Middle frontal gyrus (tissue), 1 donor: ENCODE measurements around the gene NCLN.
"Not testable (repeated sequence)": the region's sequence is repeated elsewhere in the genome, so short reads cannot be mapped to it uniquely, and the experiment has no call there.

Source experiments
- DNase-seq: peaks from one replicate; pipeline ENCODE4 v3.0.0-alpha.2; 2015; ENCODE audit warnings: low spot score; ENCODE audit errors: extremely low spot score

Gene NCLN

DNA sequence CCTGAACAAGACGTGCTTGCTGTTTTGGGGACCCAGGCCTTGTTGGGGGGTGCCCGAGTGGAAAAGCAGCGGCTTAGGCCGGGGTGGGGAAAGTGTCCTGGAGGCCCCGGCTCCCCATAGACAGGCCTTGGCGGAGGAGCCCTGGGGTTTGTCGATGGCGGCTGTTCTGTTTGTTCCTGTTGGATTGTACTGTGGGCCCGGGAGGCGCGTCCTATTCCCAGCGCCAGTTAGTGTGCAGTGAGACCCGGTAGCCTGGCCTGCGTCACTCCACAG is 11.1 kb downstream of the NCLN start:
- DNase-seq = no peak

DNA sequence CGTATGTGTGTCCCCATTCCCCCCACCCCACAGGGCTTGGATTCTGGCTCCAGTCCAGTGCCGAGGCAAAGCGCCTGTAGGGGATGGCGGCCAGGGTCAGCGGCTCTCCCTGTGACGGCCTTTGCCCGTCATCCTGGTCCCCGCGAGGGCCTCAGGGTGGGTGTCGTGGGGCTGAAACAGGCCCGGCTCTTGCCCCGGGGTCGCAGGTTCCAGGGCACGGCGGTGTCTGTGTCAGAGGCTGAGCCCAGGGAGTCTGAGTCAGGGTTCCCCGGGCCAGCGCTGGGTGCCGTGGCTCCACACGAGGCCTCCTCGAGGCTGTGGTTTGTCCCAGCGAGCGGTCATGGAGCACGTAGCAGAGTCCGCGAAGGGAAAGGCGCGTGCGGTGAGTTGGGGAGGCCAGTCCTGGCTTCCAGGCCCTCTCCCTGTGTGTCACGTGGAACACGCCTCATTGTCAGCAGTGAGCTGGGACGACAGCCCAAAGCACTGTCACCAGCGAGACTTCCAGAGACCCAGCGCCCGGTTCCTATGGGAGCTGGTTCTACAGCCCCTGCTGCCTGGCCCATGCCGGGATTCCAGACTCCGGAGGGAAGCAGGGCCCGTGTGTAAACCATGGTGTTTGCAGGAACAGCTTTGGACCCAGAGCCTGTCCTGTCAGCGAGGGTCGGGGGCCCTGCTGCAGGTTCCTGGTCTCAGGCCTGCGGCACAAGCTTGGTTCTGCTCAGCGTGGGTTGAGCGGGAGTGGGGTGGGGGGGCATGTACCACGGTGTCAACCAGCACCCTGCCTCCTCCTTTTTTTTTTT is 13.4 kb downstream of the NCLN start:
- DNase-seq = no peak

GRCh38 chr19:3201072-3201700 is 15.5 kb downstream of the NCLN start:
- DNase-seq = no peak

DNA sequence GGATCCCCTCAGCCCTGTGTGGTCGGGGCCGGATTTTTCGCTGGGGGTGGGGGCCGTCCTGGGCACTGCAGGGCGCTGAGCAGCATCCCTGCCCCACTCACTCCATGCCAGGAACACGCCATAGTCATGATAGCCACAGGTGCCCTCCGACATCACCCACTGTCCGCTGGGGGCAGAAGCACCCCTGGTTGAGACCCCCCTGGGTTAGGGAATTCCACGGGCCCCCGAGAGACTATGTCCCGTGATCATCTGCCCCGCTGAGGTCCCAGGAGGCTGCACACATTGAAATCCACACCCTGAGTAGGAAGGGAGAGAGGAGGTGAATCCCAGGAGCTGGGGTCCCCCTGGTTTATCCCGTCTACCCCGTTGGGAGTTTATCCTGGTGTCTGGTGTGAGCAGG is 16.2 kb downstream of the NCLN start:
- DNase-seq = no peak

GRCh38 chr19:3202346-3202745 is 16.6 kb downstream of the NCLN start:
- DNase-seq = no peak

DNA sequence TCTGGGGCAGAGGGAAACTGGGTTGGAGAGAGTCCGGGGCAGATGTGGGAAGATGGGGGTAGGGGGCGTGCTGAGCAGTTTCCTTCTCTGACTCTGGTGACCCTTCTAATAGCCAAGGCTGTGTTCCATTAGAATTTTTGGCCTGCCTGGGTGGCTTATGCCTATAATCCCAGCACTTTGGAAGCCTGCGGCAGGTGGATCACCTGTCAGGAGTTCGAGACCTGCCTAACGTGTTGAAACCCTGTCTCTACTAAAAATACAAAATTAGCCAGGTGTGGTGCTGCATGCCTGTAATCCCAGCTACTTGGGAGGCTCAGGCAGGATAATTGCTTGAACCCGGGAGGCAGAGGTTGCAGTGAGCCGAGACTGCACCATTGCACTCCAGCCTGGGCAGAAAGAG is 17.2 kb downstream of the NCLN start:
- not testable (repeated sequence) for DNase-seq

DNA sequence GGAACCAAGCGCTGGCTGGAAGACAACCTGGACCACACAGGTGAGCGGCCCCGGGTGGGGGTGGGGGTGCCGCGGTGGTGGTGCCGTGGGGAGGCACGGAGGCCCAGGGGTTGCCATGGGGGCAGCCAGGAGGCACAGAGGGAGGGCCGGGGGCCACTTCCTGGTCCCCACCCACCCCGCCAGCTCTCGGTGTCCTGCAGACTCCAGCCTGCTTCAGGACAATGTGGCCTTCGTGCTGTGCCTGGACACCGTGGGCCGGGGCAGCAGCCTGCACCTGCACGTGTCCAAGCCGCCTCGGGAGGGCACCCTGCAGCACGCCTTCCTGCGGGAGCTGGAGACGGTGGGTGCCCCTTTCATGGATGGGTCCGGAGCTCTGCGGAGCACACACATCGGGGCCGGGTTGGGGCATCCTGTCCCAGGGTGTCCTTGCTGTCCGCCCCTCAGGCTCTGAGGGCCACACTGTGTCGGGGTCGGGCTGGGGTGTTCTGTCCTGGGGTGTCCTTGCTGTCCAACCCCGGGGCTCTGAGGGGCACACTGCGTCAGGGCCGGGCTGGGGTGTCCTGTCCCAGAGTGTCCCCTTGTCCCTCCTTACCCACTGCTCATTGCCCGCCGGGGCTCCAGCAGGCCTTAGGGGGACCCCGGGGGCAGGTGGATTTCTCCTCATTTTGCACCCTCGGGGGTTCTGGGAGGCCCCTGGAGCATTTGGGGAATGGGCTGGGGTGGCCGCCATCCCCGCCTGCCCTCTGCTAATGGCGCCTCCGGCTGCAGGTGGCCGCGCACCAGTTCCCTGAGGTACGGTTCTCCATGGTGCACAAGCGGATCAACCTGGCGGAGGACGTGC is 18.3 kb downstream of the NCLN start:
- no peak for DNase-seq

- no peak for DNase-seq
Observed at GRCh38 chr19:3204646-3205275, 19.0 kb downstream of the NCLN start.

DNA sequence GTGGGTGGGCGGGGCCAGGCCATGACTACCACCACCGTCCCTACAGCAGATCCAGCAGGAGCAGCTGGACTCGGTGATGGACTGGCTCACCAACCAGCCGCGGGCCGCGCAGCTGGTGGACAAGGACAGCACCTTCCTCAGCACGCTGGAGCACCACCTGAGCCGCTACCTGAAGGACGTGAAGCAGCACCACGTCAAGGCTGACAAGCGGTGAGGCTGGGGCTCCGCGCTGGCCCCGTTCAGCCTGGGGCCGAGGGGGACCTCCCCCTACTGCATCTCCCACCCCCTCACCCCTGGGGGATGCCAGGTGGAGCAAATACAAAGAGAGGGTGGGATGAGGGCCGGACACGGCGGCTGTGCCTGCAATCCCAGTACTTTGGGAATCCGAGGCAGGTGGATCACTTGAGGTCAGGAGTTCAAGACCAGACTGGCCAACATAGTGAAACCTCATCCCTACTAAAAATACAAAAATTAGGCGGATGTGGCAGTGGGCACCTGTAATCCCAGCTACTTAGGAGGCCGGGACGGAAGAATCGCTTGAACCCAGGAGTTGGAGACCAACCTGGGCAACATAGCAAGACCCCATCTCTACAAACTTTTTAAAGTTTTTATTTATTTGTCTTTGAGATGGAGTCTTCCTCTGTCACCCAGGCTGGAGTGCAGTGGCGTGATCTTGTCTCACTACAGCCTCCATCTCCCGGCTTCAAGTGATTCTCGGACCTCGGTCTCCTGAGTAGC is 20.7 kb downstream of the NCLN start:
- DNase-seq = no peak

- DNase-seq = no peak
Observed at GRCh38 chr19:3207461-3208242, 21.9 kb downstream of the NCLN start.

GRCh38 chr19:3208317-3209207 is 22.8 kb downstream of the NCLN start:
- no peak for DNase-seq

- DNase-seq = no peak
Observed at GRCh38 chr19:3210347-3211017, 24.8 kb downstream of the NCLN start.

GRCh38 chr19:3211191-3211590 is 25.5 kb downstream of the NCLN start:
- DNase-seq = no peak

DNA sequence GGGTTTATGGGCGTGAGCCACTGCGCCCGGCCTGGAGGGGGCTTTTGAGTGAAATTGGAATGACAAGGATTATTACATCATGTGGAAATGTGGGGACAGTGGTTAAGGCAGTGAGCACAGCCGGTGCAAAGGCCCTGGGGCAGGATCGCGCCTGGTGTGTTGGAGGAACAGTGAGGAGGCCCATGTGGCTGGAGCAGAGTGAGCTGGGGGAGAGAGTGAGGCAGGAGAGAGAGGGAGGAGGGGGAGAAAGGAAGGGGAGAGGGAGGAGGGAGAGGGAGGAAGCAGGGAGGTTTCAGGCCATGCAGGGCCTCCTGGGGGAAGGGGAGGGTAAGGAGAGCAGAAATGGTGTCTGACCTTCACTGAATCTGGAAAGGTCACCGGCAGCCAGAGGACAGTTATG is 27.4 kb downstream of the NCLN start:
- no peak for DNase-seq

- no peak for DNase-seq
Observed at GRCh38 chr19:3216874-3217273, 31.1 kb downstream of the NCLN start.

GRCh38 chr19:3220576-3220975 is 34.8 kb downstream of the NCLN start:
- no peak for DNase-seq

GRCh38 chr19:3221576-3221975 is 35.8 kb downstream of the NCLN start:
- DNase-seq = not testable (repeated sequence)

- no peak for DNase-seq
Observed at GRCh38 chr19:3222709-3223108, 37.0 kb downstream of the NCLN start.
